ENCODE data around the gene HMCN1. TPM values are rescaled to one million over a fixed set of nuclear protein-coding genes. Genes with fewer than 3 reads are reported as not detected.

Gene HMCN1
- total and polyA plus RNA-seq, 4 donors = 1.5 to 6.8 (median 3.5) TPM

GRCh38 chr1:186188736-186189135 is 454.5 kb downstream of the HMCN1 start:
- TF ChIP-seq NR2F2 (IDR thresholded peaks at IDR 0.05) (no peak), MAX (IDR thresholded peaks at IDR 0.05) (no peak), SP1 (IDR thresholded peaks at IDR 0.05) (no peak), TAF1 (conservative IDR thresholded peaks at IDR 0.05) (no peak), HNF4G (IDR thresholded peaks at IDR 0.05) (no peak)
- Histone ChIP-seq H3K27me3 (ENCODE audit: control insufficient read depth in 4 of 4, insufficient read depth in 4 of 4, low read length in 3 of 4) (no peaks in the 10 kb centered on the region), H3K36me3 (ENCODE audit: control insufficient read depth in 4 of 4, insufficient read depth in 3 of 4, low read depth in 1 of 4, low read length in 3 of 4) (peaks cover 0 to 5% (median 3%) of the 10 kb centered on the region in 4 donors), H3K4me1 (ENCODE audit: control insufficient read depth in 4 of 4, insufficient read depth in 4 of 4, low read length in 3 of 4) (no peaks in the 10 kb centered on the region), H3K9ac (ENCODE audit: low read depth in 1 of 2, low read length in 2 of 2) (no peak overlapping the region), H3K27ac (ENCODE audit: low read depth in 1 of 2, low read length in 2 of 2) (no peak overlapping the region), H3K4me3 (ENCODE audit: low read depth in 1 of 3, low read length in 3 of 3) (no peak overlapping the region), H3K9me3 (ENCODE audit: control insufficient read depth in 4 of 4, low read length in 3 of 4) (no peaks in the 10 kb centered on the region)
- 83% methylated on average over 2 of the region's 2 CpGs for WGBS
- no peak for DNase-seq (ENCODE audit: low spot score)

GRCh38 chr1:186189156-186189555 is 455.0 kb downstream of the HMCN1 start:
- TF ChIP-seq TAF1 (conservative IDR thresholded peaks at IDR 0.05) (no peak), HNF4A (conservative IDR thresholded peaks at IDR 0.05) (no peak), MAX (IDR thresholded peaks at IDR 0.05) (no peak), GABPA (IDR thresholded peaks at IDR 0.05 in 1 of 2, conservative IDR thresholded peaks at IDR 0.05 in 1 of 2) (no peak), SP1 (IDR thresholded peaks at IDR 0.05) (no peak), FOXA2 (IDR thresholded peaks at IDR 0.05) (no peak), ZBTB33 (IDR thresholded peaks at IDR 0.05) (no peak)
- WGBS = 89% methylated on average over 3 of the region's 3 CpGs
- Histone ChIP-seq H3K4me1 (ENCODE audit: control insufficient read depth in 4 of 4, insufficient read depth in 4 of 4, low read length in 3 of 4) (no peaks in the 10 kb centered on the region), H3K9me3 (ENCODE audit: control insufficient read depth in 4 of 4, low read length in 3 of 4) (no peaks in the 10 kb centered on the region), H3K4me3 (ENCODE audit: low read depth in 1 of 3, low read length in 3 of 3) (no peak overlapping the region), H3K27me3 (ENCODE audit: control insufficient read depth in 4 of 4, insufficient read depth in 4 of 4, low read length in 3 of 4) (no peaks in the 10 kb centered on the region), H3K27ac (ENCODE audit: low read depth in 1 of 2, low read length in 2 of 2) (no peak overlapping the region), H3K9ac (ENCODE audit: low read depth in 1 of 2, low read length in 2 of 2) (no peak overlapping the region), H3K36me3 (ENCODE audit: control insufficient read depth in 4 of 4, insufficient read depth in 3 of 4, low read depth in 1 of 4, low read length in 3 of 4) (peaks cover 0 to 5% (median 3%) of the 10 kb centered on the region in 4 donors)
- no peak for DNase-seq (ENCODE audit: low spot score)

- DNase-seq (ENCODE audit: low spot score) = no peak
- 70% methylated on average over 2 of the region's 2 CpGs for WGBS
- H3K9ac ChIP-seq (ENCODE audit: low read depth in 1 of 2, low read length in 2 of 2) = no peak overlapping the region
- no peaks in the 10 kb centered on the region for H3K9me3 ChIP-seq (ENCODE audit: control insufficient read depth in 4 of 4, low read length in 3 of 4)
- no peaks in the 10 kb centered on the region for H3K4me1 ChIP-seq (ENCODE audit: control insufficient read depth in 4 of 4, insufficient read depth in 4 of 4, low read length in 3 of 4)
- H3K27me3 ChIP-seq (ENCODE audit: control insufficient read depth in 4 of 4, insufficient read depth in 4 of 4, low read length in 3 of 4) = no peaks in the 10 kb centered on the region
- no peak overlapping the region for H3K4me3 ChIP-seq (ENCODE audit: low read depth in 1 of 3, low read length in 3 of 3)
- peaks cover 0 to 5% (median 3%) of the 10 kb centered on the region in 4 donors for H3K36me3 ChIP-seq (ENCODE audit: control insufficient read depth in 4 of 4, insufficient read depth in 3 of 4, low read depth in 1 of 4, low read length in 3 of 4)
- H3K27ac ChIP-seq (ENCODE audit: low read depth in 1 of 2, low read length in 2 of 2) = no peak overlapping the region
- TF ChIP-seq RAD21 (IDR thresholded peaks at IDR 0.05) (no peak), HNF4A (conservative IDR thresholded peaks at IDR 0.05) (no peak), GABPA (IDR thresholded peaks at IDR 0.05 in 1 of 2, conservative IDR thresholded peaks at IDR 0.05 in 1 of 2) (no peak), ZBTB33 (IDR thresholded peaks at IDR 0.05) (no peak), RXRA (IDR thresholded peaks at IDR 0.05) (no peak), NR2F2 (IDR thresholded peaks at IDR 0.05) (no peak), EGR1 (IDR thresholded peaks at IDR 0.05; ENCODE audit: low read depth in 2 of 2) (no peak), FOXA1 (IDR thresholded peaks at IDR 0.05) (no peak), ATF3 (IDR thresholded peaks at IDR 0.05) (no peak), SP1 (IDR thresholded peaks at IDR 0.05) (no peak), JUND (IDR thresholded peaks at IDR 0.05) (no peak), FOXA2 (IDR thresholded peaks at IDR 0.05) (no peak), HNF4G (IDR thresholded peaks at IDR 0.05) (no peak), CTCF (IDR thresholded peaks at IDR 0.05; ENCODE audit: low read depth, low read length, missing input control) (no peak), REST (IDR thresholded peaks at IDR 0.05) (no peak), YY1 (IDR thresholded peaks at IDR 0.05) (no peak)
Observed at GRCh38 chr1:186191511-186191910, 457.3 kb downstream of the HMCN1 start.

Data from liver (tissue), 9 donors.